GM12878 (cell line): ENCODE results near the gene GRIK1. TPM values are rescaled to one million over a fixed set of nuclear protein-coding genes. Genes with fewer than 3 reads are reported as not detected.

ENCODE experiments used
- ATAC-seq: fragments of 200-7000 bp; cut with Tn5 transposase; 3 replicates; pipeline ENCODE4 v1.9.1; 2020; ENCODE audit warnings: mild to moderate bottlenecking, moderate library complexity
- BruUV-seq: library from RNA; stranded (reverse); fragments of 400-500 nt; replicated peaks from 2 replicates; lab custom pipeline; 2021; lab: Mats Ljungman, UMichigan
- CTCF ChIA-PET: fragments of 300-600 bp; sonication (Branson Sonifier 250); formaldehyde crosslinking; extraction: SDS; loops from one replicate; lab custom pipeline; 2021; ENCODE audit warnings: inconsistent platforms; lab: Yijun Ruan, JAX
- POLR2A ChIA-PET: fragments of 350-600 bp; formaldehyde crosslinking; extraction: SDS; loops from one replicate; lab custom pipeline; 2021; ENCODE audit warnings: inconsistent platforms; lab: Charles Lee
- RAD21 ChIA-PET: fragments of 300-600 bp; sonication (Branson Sonifier 250); formaldehyde crosslinking; loops from one replicate; lab custom pipeline; 2023; ENCODE audit warnings: antibody characterized with exemption; ENCODE audit not compliant: unreplicated experiment; lab: Charles Lee
- SMC1A ChIA-PET: fragments of 300-600 bp; sonication (Branson Sonifier 250); formaldehyde crosslinking; loops from one replicate; lab custom pipeline; 2023; ENCODE audit not compliant: unreplicated experiment, uncharacterized antibody; lab: Charles Lee
- DNase-seq: peaks from one replicate; pipeline ENCODE4 v3.0.0-alpha.2; 2011; ENCODE audit warnings: low read depth, low spot score
- FAIRE-seq: peaks from 3 replicates; lab custom pipeline; 2011; peaks lifted over from hg19 to GRCh38; lab: Jason Lieb, UNC
- H2AFZ ChIP-seq: 2 replicates; pipeline ENCODE4 v1.6.0; 2011; ENCODE audit warnings: low read depth, low read length, control low read depth; ENCODE audit not compliant: control insufficient read depth
- H3K27ac ChIP-seq: 2 replicates; pipeline ENCODE4 v1.5.1; 2011; ENCODE audit warnings: control low read depth; ENCODE audit not compliant: control insufficient read depth, insufficient read depth
- H3K27me3 ChIP-seq, 2 experiments: replicated peaks in 1 of 2; 2 replicates each; pipeline versions ENCODE4 v1.6.0 to v1.6.1; 2011; ENCODE audit warnings: low read length in 1 of 2; ENCODE audit not compliant: control insufficient read depth in 2 of 2, insufficient read depth in 2 of 2
- H3K36me3 ChIP-seq, 2 experiments: 2 replicates each; pipeline ENCODE4 v1.5.1; 2011; ENCODE audit warnings: low read length in 1 of 2; ENCODE audit not compliant: control insufficient read depth in 2 of 2, insufficient read depth in 2 of 2
- H3K4me1 ChIP-seq: 2 replicates; pipeline ENCODE4 v1.6.1; 2011; ENCODE audit warnings: mild to moderate bottlenecking, low read length, moderate library complexity, mixed read lengths; ENCODE audit not compliant: control insufficient read depth, insufficient read depth
- H3K4me2 ChIP-seq: 2 replicates; pipeline ENCODE4 v1.6.0; 2011; ENCODE audit warnings: control low read depth; ENCODE audit not compliant: control insufficient read depth, insufficient read depth
- H3K4me3 ChIP-seq: fragments of 200-600 bp; sonication (generic); 2 replicates; pipeline ENCODE4 v1.5.1; 2016
- H3K79me2 ChIP-seq: 2 replicates; pipeline ENCODE4 v1.6.0; 2011; ENCODE audit warnings: low read length; ENCODE audit not compliant: control insufficient read depth, insufficient read depth
- H3K9ac ChIP-seq: 2 replicates; pipeline ENCODE4 v1.8.0; 2011; ENCODE audit warnings: low read length, control low read depth, mixed read lengths; ENCODE audit not compliant: control insufficient read depth, insufficient read depth
- H3K9me3 ChIP-seq: replicated peaks from 3 replicates; pipeline ENCODE4 v1.5.1; 2011; ENCODE audit warnings: mild to moderate bottlenecking, low read length; ENCODE audit not compliant: control insufficient read depth, insufficient read depth
- H4K20me1 ChIP-seq: 2 replicates; pipeline ENCODE4 v1.6.0; 2011; ENCODE audit not compliant: control insufficient read depth, insufficient read depth
- EP300 ChIP-seq, 2 experiments: fragments of 150-350 bp in 1 of 2; IDR thresholded peaks; 2 replicates each; pipeline ENCODE4 v1.6.1; 2011 to 2012; ENCODE audit warnings: low read depth in 2 of 2, low read length in 2 of 2, borderline replicate concordance in 1 of 2, improper control_type of control experiment in 1 of 2, inconsistent platforms in 1 of 2; ENCODE audit not compliant: control insufficient read depth in 1 of 2
- IKZF2 ChIP-seq, 2 experiments: fragments of 450-650 bp; IDR thresholded peaks; 2 replicates each; pipeline ENCODE4 v1.6.1; 2017; ENCODE audit warnings: mild to moderate bottlenecking in 2 of 2, moderate library complexity in 2 of 2
- NFXL1 ChIP-seq: fragments of 450-650 bp; IDR thresholded peaks from 2 replicates; pipeline ENCODE4 v1.6.1; 2017; ENCODE audit warnings: antibody characterized with exemption, mild to moderate bottlenecking, borderline replicate concordance
- NR2F1 ChIP-seq: fragments of 450-650 bp; conservative IDR thresholded peaks from 2 replicates; pipeline ENCODE4 v1.6.1; 2017; ENCODE audit warnings: mild to moderate bottlenecking
- POLR2AphosphoS2 ChIP-seq: IDR thresholded peaks from 2 replicates; pipeline ENCODE4 v1.6.1; 2011; ENCODE audit warnings: low read depth, mild to moderate bottlenecking, low read length, improper control_type of control experiment, moderate library complexity
- POLR2AphosphoS5 ChIP-seq: IDR thresholded peaks from 2 replicates; pipeline ENCODE4 v1.6.1; 2011; ENCODE audit warnings: mild to moderate bottlenecking, low read length, inconsistent platforms
- PRDM15 ChIP-seq: fragments of 450-650 bp; formaldehyde crosslinking; IDR thresholded peaks from 2 replicates; pipeline ENCODE4 v1.4.0; 2020; ENCODE audit warnings: mild to moderate bottlenecking, moderate library complexity
- RAD21 ChIP-seq: IDR thresholded peaks from 2 replicates; pipeline ENCODE4 v1.6.1; 2011; ENCODE audit warnings: mild to moderate bottlenecking, low read depth, low read length, moderate library complexity; ENCODE audit not compliant: insufficient read depth
- RELA ChIP-seq: fragments of 450-650 bp; IDR thresholded peaks from 2 replicates; pipeline ENCODE4 v1.8.0; 2014; ENCODE audit warnings: borderline replicate concordance; ENCODE audit not compliant: partially characterized antibody
- SP1 ChIP-seq: IDR thresholded peaks from one replicate; pipeline ENCODE4 v1.6.1; 2011; ENCODE audit warnings: low read depth, low read length
- TARDBP ChIP-seq: IDR thresholded peaks from 2 replicates; pipeline ENCODE4 v1.6.1; 2016; ENCODE audit warnings: borderline replicate concordance
- ZBED1 ChIP-seq: IDR thresholded peaks from 2 replicates; pipeline ENCODE4 v1.6.1; 2016; ENCODE audit warnings: borderline replicate concordance
- WGBS: methylation state at CpG from one replicate; pipeline ENCODE4 v1.1.6; 2016; ENCODE audit warnings: low lambda C conversion rate; ENCODE audit not compliant: insufficient replicate concordance, insufficient coverage; ENCODE audit errors: missing lambda C conversion rate; 5-methylcytosine and 5-hydroxymethylcytosine counted together
- in situ Hi-C: fragments of 300-500 bp; cut with MboI; formaldehyde crosslinking; loops from 9 replicates; pipeline ENCODE4 v1.14.3; 2018; ENCODE audit warnings: mixed read lengths
- intact Hi-C: fragments of 100-400 bp; cut with micrococcal nuclease; formaldehyde crosslinking; loops from one replicate; pipeline ENCODE4 v1.14.2; 2022; ENCODE audit not compliant: unreplicated experiment
- polyA plus RNA-seq, 11 experiments: library from polyadenylated mRNA; depleted of rRNA in 4 of 11; unstranded in 6 of 11; stranded (reverse) in 5 of 11; fragments of >200 nt; fragmentation: Nextera tagmentation in 4 of 11; fragmentation: Illumina TruSeq in 1 of 11; extraction: Ambion mirVana in 4 of 11; extraction: Trizol in 1 of 11; gene quantifications; 1 replicate in 1 of 11; 2 replicates in 10 of 11; pipeline versions ENCODE4 v1.2.1 to v1.2.3, GENCODE V29; 2011 to 2016; ENCODE audit warnings: inconsistent platforms in 2 of 11, missing spikeins in 2 of 11, low read depth in 1 of 11
- total RNA-seq, 4 experiments: library from RNA; depleted of rRNA in 3 of 4; stranded (reverse); fragments of >200 nt in 3 of 4; fragmentation: Illumina TruSeq in 1 of 4; extraction: Trizol in 1 of 4; gene quantifications; 2 replicates each; pipeline versions ENCODE4 v1.2.1 to v1.2.3, GENCODE V29; 2013 to 2021
- TF ChIP-seq, protein P1 (sequence below): fragments of 450-650 bp; IDR thresholded peaks from 2 replicates; pipeline ENCODE4 v1.6.1; 2017; ENCODE audit warnings: borderline replicate concordance

Gene GRIK1
- total and polyA plus RNA-seq, 10 of the 15 experiments (the other 5 are each of a cell fraction or from before 2014, with no cell fraction given) = 0.05 to 0.13 (median 0.09) TPM; not detected in 7

- 46% methylated on average over 2 of the region's 2 CpGs for WGBS
- SMC1A ChIA-PET = no interaction called here
- Histone ChIP-seq H3K4me3 (no peak overlapping the region), H3K9me3 (no peaks in the 10 kb centered on the region), H3K4me1 (no peaks in the 10 kb centered on the region), H3K36me3 (no peaks in the 10 kb centered on the region), H2AFZ (no peak overlapping the region), H3K27me3 (no peaks in the 10 kb centered on the region), H3K27ac (no peak overlapping the region), H3K4me2 (no peak overlapping the region), H3K9ac (no peak overlapping the region), H3K79me2 (no peaks in the 10 kb centered on the region), H4K20me1 (no peaks in the 10 kb centered on the region)
- ATAC-seq (no peak), FAIRE-seq (no peak), DNase-seq (no peak)
- in situ Hi-C loops = no loop called here
- CTCF ChIA-PET = no interaction called here
- RAD21 ChIA-PET = no interaction called here
- TF ChIP-seq NFXL1 = no peak
- no peak for TF ChIP-seq RAD21
- no peak for TF ChIP-seq PRDM15 (CRISPR knock-in tag)
- intact Hi-C loops = no loop called here
- no TSS peak for BruUV-seq
- POLR2A ChIA-PET = no interaction called here
These were observed 384.2 kb downstream of the GRIK1 start for GRCh38 chr21:29555601-29556000.

GRCh38 chr21:29550205-29550604 is 389.6 kb downstream of the GRIK1 start:
- BruUV-seq = no TSS peak
- FAIRE-seq (no peak), ATAC-seq (no peak), DNase-seq (no peak)
- no peaks in the 10 kb centered on the region for H3K9me3 ChIP-seq
- ChIA-PET POLR2A (no interaction called here), SMC1A (no interaction called here), CTCF (no interaction called here), RAD21 (no interaction called here)
- in situ Hi-C loops = no loop called here
- no peaks in the 10 kb centered on the region for H3K4me1 ChIP-seq
- H3K36me3 ChIP-seq = no peaks in the 10 kb centered on the region
- WGBS = 48% methylated on average over 2 of the region's 2 CpGs
- no peak overlapping the region for H3K9ac ChIP-seq
- no peaks in the 10 kb centered on the region for H3K27me3 ChIP-seq
- H4K20me1 ChIP-seq = no peaks in the 10 kb centered on the region
- no peak overlapping the region for H3K4me2 ChIP-seq
- intact Hi-C loops = no loop called here
- no peak overlapping the region for H3K27ac ChIP-seq
- no peaks in the 10 kb centered on the region for H3K79me2 ChIP-seq
- H2AFZ ChIP-seq = no peak overlapping the region
- H3K4me3 ChIP-seq = no peak overlapping the region
- no peak for TF ChIP-seq SP1
- TF ChIP-seq EP300 (IDR thresholded peaks at IDR 0.05; ENCODE audit: borderline replicate concordance in 1 of 2, control insufficient read depth in 1 of 2, low read depth in 2 of 2, low read length in 2 of 2) = no peak
- TF ChIP-seq RELA = no peak
- no peak for TF ChIP-seq TARDBP
- TF ChIP-seq NR2F1 = no peak
- no peak for TF ChIP-seq POLR2AphosphoS2
- no peak for TF ChIP-seq ZBED1
- TF ChIP-seq, protein P1, sequence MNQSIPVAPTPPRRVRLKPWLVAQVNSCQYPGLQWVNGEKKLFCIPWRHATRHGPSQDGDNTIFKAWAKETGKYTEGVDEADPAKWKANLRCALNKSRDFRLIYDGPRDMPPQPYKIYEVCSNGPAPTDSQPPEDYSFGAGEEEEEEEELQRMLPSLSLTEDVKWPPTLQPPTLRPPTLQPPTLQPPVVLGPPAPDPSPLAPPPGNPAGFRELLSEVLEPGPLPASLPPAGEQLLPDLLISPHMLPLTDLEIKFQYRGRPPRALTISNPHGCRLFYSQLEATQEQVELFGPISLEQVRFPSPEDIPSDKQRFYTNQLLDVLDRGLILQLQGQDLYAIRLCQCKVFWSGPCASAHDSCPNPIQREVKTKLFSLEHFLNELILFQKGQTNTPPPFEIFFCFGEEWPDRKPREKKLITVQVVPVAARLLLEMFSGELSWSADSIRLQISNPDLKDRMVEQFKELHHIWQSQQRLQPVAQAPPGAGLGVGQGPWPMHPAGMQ = no peak
- no peak for TF ChIP-seq POLR2AphosphoS5
- no peak for TF ChIP-seq IKZF2 (IDR thresholded peaks at IDR 0.05)
